H1 (cell line): Measurements from ENCODE around the gene ACTA2. TPM values are rescaled to one million over a fixed set of nuclear protein-coding genes. Genes with fewer than 3 reads are reported as not detected.

Experiments used
- KDM1A ChIP-seq: fragments of 200-600, 300-600 bp; sonication (generic); IDR thresholded peaks from 2 replicates; pipeline ENCODE4 v1.7.1; 2016; ENCODE audit warnings: mild to moderate bottlenecking, low read length, borderline replicate concordance
- NRF1 ChIP-seq: IDR thresholded peaks from 2 replicates; pipeline ENCODE4 v1.6.1; 2011; ENCODE audit warnings: mild to moderate bottlenecking, low read depth, low read length, improper control_type of control experiment
- polyA plus RNA-seq, 7 experiments: library from polyadenylated mRNA; depleted of rRNA in 3 of 7; stranded (reverse) in 5 of 7; unstranded in 2 of 7; fragments of >200 nt in 5 of 7; fragments of 200-250 nt in 2 of 7; gene quantifications; 1 replicate in 5 of 7; 2 replicates in 1 of 7; 4 replicates in 1 of 7; pipeline versions ENCODE4 v1.2.1 to v1.2.3, GENCODE V29; 2011 to 2013; ENCODE audit warnings: missing spikeins in 2 of 7, mixed read lengths in 2 of 7
- total RNA-seq: library from RNA; stranded (reverse); fragmentation: NEBNext Ultra II Directional; extraction: Animal tissue kit (Norgen Biotek cat#: 25700); gene quantifications from 2 replicates; pipeline ENCODE4 v1.2.1, GENCODE V29; 2021

ACTA2 gene
- total and polyA plus RNA-seq, 2 of the 8 experiments (the other 6 are each of a cell fraction or from before 2014, with no cell fraction given) = 3.5 to 8.9 TPM

DNA sequence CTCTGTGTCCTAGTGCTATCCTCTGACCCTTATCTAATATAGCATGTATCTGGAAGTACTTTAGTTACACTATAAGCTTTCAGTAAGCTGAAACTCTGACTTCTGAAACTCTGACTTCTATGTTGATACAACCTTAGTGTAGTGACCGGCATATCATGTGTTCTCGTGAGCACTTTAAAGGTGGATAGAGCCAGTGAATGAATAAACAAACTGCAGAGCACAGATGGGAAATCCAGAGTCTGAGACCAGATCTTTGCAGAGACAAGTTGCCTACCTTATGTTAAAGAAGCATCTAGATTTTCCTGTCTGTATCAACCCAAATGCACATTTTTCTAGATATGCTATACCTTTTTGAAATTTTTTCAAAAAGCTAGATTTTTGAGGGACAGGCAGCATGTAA lies 3.5 kb downstream of the ACTA2 start (continued):
- TF ChIP-seq KDM1A = no peak
- no peak for TF ChIP-seq NRF1
